ENCODE measurements around the gene PPEF2.

Gene PPEF2, protein sequence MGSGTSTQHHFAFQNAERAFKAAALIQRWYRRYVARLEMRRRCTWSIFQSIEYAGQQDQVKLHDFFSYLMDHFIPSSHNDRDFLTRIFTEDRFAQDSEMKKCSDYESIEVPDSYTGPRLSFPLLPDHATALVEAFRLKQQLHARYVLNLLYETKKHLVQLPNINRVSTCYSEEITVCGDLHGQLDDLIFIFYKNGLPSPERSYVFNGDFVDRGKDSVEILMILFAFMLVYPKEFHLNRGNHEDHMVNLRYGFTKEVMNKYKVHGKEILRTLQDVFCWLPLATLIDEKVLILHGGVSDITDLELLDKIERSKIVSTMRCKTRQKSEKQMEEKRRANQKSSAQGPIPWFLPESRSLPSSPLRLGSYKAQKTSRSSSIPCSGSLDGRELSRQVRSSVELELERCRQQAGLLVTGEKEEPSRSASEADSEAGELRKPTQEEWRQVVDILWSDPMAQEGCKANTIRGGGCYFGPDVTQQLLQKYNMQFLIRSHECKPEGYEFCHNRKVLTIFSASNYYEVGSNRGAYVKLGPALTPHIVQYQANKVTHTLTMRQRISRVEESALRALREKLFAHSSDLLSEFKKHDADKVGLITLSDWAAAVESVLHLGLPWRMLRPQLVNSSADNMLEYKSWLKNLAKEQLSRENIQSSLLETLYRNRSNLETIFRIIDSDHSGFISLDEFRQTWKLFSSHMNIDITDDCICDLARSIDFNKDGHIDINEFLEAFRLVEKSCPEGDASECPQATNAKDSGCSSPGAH

DNA sequence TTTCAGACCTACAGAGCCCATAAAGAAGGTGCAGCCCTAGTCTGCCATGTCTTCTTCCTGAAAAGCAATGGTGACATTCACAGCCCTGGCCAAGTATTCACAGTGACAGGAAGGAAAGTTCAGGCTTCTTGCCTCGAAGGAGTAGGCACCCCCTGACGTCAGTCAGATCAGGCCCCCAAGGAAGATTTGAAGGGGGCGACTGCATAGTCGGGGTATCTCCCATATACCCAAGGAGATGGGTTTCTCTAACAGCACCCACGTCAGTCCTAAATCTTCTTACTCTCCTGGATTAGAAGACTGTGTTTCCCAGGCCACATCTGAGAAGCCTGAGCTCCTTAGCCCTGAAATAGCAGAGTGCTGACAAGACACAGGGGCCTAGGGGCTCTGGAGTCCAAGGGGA lies at the start of gene PPEF2:
Gene PPEF2, minus strand, starts transcription at position 101 of the 400 bp plus-strand sequence. CDS start 6,127 bp downstream, outside the sequence.
- TF ChIP-seq, protein P1, sequence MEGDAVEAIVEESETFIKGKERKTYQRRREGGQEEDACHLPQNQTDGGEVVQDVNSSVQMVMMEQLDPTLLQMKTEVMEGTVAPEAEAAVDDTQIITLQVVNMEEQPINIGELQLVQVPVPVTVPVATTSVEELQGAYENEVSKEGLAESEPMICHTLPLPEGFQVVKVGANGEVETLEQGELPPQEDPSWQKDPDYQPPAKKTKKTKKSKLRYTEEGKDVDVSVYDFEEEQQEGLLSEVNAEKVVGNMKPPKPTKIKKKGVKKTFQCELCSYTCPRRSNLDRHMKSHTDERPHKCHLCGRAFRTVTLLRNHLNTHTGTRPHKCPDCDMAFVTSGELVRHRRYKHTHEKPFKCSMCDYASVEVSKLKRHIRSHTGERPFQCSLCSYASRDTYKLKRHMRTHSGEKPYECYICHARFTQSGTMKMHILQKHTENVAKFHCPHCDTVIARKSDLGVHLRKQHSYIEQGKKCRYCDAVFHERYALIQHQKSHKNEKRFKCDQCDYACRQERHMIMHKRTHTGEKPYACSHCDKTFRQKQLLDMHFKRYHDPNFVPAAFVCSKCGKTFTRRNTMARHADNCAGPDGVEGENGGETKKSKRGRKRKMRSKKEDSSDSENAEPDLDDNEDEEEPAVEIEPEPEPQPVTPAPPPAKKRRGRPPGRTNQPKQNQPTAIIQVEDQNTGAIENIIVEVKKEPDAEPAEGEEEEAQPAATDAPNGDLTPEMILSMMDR (IDR thresholded peaks at IDR 0.05; ENCODE audit: control insufficient read depth, extremely low read depth, insufficient read depth), result no peak
- DNase-seq (ENCODE audit: low read depth), result no peak
- no peak within 1 kb of the TSS for H3K4me3 ChIP-seq (ENCODE audit: low read depth, low read length)

DNA sequence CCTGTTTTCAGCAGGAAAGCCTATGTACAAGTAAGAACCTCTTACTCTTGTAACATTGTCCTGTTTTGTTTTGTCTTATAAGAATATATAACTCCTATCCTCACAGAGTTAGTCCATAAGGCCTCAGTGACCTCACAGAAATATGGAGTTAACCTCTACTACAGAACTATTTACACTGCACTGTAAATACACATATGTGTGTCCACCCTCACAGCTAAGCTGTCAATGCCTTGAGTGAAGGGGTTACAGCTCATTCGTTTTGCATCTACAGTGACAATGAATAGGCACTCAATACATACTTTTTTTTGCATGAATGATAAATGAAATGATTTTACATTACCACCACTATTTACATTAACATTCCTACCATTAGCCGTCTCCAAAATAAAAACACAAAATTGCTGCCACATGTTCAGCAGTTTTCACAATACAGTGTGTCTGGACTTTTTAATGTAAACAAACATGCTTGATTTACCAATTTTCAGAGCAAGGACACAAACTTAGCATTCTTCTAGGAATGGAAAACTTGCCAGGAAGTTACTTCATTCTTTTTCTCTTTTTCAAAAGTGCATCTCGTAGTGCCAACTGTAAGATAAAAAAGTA lies 48.1 kb upstream of the PPEF2 start:
- DNase-seq (ENCODE audit: low read depth), result no peak
- TF ChIP-seq, protein P1 (IDR thresholded peaks at IDR 0.05; ENCODE audit: control insufficient read depth, extremely low read depth, insufficient read depth), result no peak
- H3K4me3 ChIP-seq (ENCODE audit: low read depth, low read length), result no peak overlapping the region

DNA sequence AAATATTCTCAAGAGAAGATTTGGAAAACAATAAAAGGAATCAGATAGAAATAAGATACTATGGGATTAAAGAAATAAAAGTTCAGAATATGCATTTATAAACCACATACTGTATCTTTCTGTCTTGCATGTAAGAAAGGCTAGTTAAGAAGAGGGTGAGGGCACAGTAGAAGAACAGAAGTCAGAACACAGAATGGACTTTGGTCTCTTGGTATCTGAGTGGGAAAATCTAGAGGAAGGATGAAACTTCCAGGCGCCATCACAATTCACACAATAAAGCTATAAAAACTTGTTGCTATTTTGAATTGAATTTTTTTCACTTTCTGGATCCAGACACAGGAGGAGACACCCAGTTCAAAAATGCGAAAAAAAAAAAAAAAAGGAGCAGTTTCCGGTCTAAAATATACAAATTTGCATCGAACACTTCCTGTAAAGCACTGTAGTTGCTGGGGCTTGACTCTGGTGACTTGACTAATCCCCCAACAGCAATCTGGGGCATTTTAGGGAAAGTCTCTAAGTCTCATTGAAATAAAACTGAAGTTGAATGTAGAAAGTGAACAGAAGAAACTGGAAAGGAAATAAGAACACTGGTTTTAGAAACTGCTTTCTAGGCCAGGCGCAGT lies 46.7 kb upstream of the PPEF2 start:
- TF ChIP-seq, protein P1 (IDR thresholded peaks at IDR 0.05; ENCODE audit: control insufficient read depth, extremely low read depth, insufficient read depth), result no peak
- no peak for DNase-seq (ENCODE audit: low read depth)
- H3K4me3 ChIP-seq (ENCODE audit: low read depth, low read length), result no peak overlapping the region

DNA sequence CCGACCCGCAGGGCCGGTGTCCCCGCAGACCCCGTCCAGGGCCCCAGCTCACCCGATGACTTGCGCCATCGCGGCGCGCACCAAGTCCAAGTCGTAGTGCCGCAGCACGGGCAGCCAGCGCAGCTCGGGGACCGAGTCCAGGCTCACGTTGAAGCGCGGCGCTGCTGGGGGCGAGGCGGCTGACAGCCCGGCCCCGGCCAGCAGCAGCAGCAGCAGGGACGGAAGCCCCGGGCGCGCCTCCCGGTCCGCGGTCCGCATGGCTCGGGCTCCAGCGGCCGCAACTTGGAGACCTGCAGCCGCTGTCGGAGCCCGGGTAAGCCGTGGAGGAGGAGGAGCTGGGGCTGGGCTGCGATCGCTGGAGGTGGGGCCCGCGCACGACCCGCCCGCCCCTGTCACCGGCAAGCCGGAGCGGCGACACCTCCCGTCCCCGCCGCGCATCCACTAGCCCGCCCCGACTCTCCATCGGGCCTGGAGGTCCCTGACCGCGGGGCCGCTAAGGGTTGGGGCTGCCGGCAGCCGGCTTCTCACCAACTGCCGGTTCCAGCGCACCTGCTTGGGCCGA lies 38.5 kb upstream of the PPEF2 start, which contains the start of gene NAAA:
Gene NAAA, minus strand, starts transcription at position 322 of the 562 bp plus-strand sequence. Its CDS starts 64 bp downstream, at position 258.
- TF ChIP-seq, protein P1 (IDR thresholded peaks at IDR 0.05; ENCODE audit: control insufficient read depth, extremely low read depth, insufficient read depth), result peak; percentile 30; the same call in 1 of the 2 replicates
- H3K4me3 ChIP-seq (ENCODE audit: low read depth, low read length), result peak within 1 kb of the TSS; percentile 79
- DNase-seq (ENCODE audit: low read depth), result no peak

DNA sequence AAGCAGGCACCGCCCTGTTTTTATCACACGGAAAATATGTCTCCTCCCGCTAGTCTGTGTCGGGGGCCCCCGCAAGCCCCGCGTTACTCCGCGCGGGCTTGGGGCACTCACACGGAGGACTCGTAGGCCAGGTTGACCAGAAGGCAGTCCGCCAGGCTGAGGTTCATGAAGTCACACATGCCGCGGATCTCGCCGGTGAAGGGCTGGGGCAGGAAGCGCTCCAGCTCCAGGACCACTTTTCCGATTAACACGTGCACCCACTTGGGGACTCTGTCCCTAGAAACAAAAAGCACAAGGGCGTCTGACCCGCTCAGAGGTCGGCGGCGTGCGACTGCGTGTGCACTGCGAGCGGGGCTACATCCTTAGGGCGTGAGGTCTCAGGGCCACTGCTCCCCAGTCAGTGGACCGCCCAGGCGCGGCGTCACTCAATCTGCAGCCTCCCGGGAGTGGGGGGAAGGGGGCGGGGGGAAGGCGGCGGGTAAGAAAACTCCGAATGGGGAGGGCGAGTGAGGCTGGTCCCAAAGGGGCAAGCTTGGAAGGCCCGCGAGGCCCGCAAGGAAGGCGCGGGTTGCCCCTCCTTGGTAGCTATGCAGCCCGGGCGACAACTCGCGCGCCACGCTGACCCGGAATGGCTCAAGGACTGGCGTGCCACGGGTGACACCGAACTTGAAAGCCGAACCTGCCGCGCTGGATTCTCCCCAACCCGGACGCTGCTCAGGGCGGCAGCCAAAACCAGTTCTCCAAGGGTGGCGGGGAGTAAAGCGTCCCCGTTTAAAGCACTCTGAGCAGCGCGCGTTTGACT lies 37.8 kb upstream of the PPEF2 start:
- DNase-seq (ENCODE audit: low read depth), result no peak
- peak overlapping the region; percentile 79 for H3K4me3 ChIP-seq (ENCODE audit: low read depth, low read length)
- TF ChIP-seq, protein P1 (IDR thresholded peaks at IDR 0.05; ENCODE audit: control insufficient read depth, extremely low read depth, insufficient read depth), result no peak

All from LNCaP clone FGC (cell line).